GM21717 (cell line): ENCODE data around the gene DPP6.

ENCODE experiments used
- ATAC-seq: cut with Tn5 transposase; IDR thresholded peaks from one replicate; pipeline ENCODE4 v1.9.1; 2021; ENCODE audit warnings: mild to moderate bottlenecking, moderate library complexity; ENCODE audit not compliant: unreplicated experiment

DPP6 gene

GRCh38 chr7:154684666-154685563 is 632.7 kb downstream of the DPP6 start:
- no peak for ATAC-seq

- ATAC-seq, result no peak
Observed at GRCh38 chr7:154685564-154685901, 633.3 kb downstream of the DPP6 start.

GRCh38 chr7:154686305-154686704 is 634.1 kb downstream of the DPP6 start:
- no peak for ATAC-seq

GRCh38 chr7:154688952-154689351 is 636.8 kb downstream of the DPP6 start:
- ATAC-seq, result no peak

- no peak for ATAC-seq
Observed at GRCh38 chr7:154690411-154690810, 638.2 kb downstream of the DPP6 start.

GRCh38 chr7:154693661-154694060 is 641.5 kb downstream of the DPP6 start:
- no peak for ATAC-seq

- no peak for ATAC-seq
Observed at GRCh38 chr7:154695836-154696235, 643.6 kb downstream of the DPP6 start.

GRCh38 chr7:154696556-154696955 is 644.4 kb downstream of the DPP6 start:
- ATAC-seq, result no peak

GRCh38 chr7:154698726-154699291 is 646.6 kb downstream of the DPP6 start:
- ATAC-seq, result no peak

GRCh38 chr7:154699417-154699816 is 647.2 kb downstream of the DPP6 start:
- ATAC-seq, result no peak

- ATAC-seq, result no peak
Observed at GRCh38 chr7:154709840-154710520, 657.8 kb downstream of the DPP6 start.

GRCh38 chr7:154720016-154720415 is 667.8 kb downstream of the DPP6 start:
- no peak for ATAC-seq

GRCh38 chr7:154721086-154721485 is 668.9 kb downstream of the DPP6 start:
- ATAC-seq, result no peak

- ATAC-seq, result no peak
Observed at GRCh38 chr7:154726368-154726767, 674.2 kb downstream of the DPP6 start.

- no peak for ATAC-seq
Observed at GRCh38 chr7:154729056-154729455, 676.9 kb downstream of the DPP6 start.

- no peak for ATAC-seq
Observed at GRCh38 chr7:154735766-154736165, 683.6 kb downstream of the DPP6 start.

GRCh38 chr7:154736389-154736788 is 684.2 kb downstream of the DPP6 start:
- no peak for ATAC-seq

GRCh38 chr7:154738216-154738615 is 686.0 kb downstream of the DPP6 start:
- ATAC-seq, result no peak

GRCh38 chr7:154741131-154741530 is 688.9 kb downstream of the DPP6 start:
- no peak for ATAC-seq

GRCh38 chr7:154743206-154743605 is 691.0 kb downstream of the DPP6 start:
- no peak for ATAC-seq

- peak; percentile 61 for ATAC-seq
Observed at GRCh38 chr7:154744256-154744860, 692.2 kb downstream of the DPP6 start.

- no peak for ATAC-seq
Observed at GRCh38 chr7:154744861-154745258, 692.7 kb downstream of the DPP6 start.
